ENCODE data around the gene RTKN. TPM values are rescaled to one million over a fixed set of nuclear protein-coding genes. Genes with fewer than 3 reads are reported as not detected.
A peak's percentile ranks its signal among the peaks of the same experiment; 100 is the strongest.

RTKN gene
- total RNA-seq, 2 donors from 2014 or later = 36.1 to 80.8 TPM

GRCh38 chr2:74393525-74393924, 48.2 kb downstream of the RTKN start:
- no peak for ATAC-seq
- 73 to 74% methylated on average over 1 of the region's 1 CpG for WGBS, 2 donors

GRCh38 chr2:74392449-74392743, 49.3 kb downstream of the RTKN start:
- ATAC-seq (no peak), DNase-seq (no peak)
- TF ChIP-seq CTCF (IDR thresholded peaks at IDR 0.05) (no peak), POLR2A (IDR thresholded peaks at IDR 0.05) (no peak)
- Histone ChIP-seq H3K4me3 (no peak overlapping the region), H3K4me1 (peaks cover 25% of the 10 kb centered on the region), H3K9me3 (no peaks in the 10 kb centered on the region), H3K27ac (no peak overlapping the region), H3K36me3 (replicated peaks in 1 of 2; ENCODE audit: insufficient read depth in 1 of 2, low read depth in 2 of 2) (no peaks in the 10 kb centered on the region), H3K27me3 (no peaks in the 10 kb centered on the region)
- intact Hi-C loops (cut with DNase I) = no loop called here
- 53 to 65% methylated on average over 13 of the region's 13 CpGs for WGBS, 2 donors

More at GRCh38 chr2:74393525-74393924, 48.2 kb downstream of the RTKN start:
- DNase-seq = no peak
- H3K4me3 ChIP-seq = no peak overlapping the region
- no peak for TF ChIP-seq CTCF (IDR thresholded peaks at IDR 0.05)
- no peak for TF ChIP-seq POLR2A (IDR thresholded peaks at IDR 0.05)
- H3K27me3 ChIP-seq = no peaks in the 10 kb centered on the region
- no peaks in the 10 kb centered on the region for H3K9me3 ChIP-seq
- H3K27ac ChIP-seq = no peak overlapping the region
- intact Hi-C loops (cut with DNase I) = no loop called here
- H3K4me1 ChIP-seq = peaks cover 25% of the 10 kb centered on the region
- H3K36me3 ChIP-seq (replicated peaks in 1 of 2; ENCODE audit: insufficient read depth in 1 of 2, low read depth in 2 of 2) = no peaks in the 10 kb centered on the region

- Histone ChIP-seq H3K36me3 (replicated peaks in 1 of 2; ENCODE audit: insufficient read depth in 1 of 2, low read depth in 2 of 2) (no peaks in the 10 kb centered on the region), H3K4me1 (peaks cover 25% of the 10 kb centered on the region), H3K9me3 (no peaks in the 10 kb centered on the region), H3K27me3 (no peaks in the 10 kb centered on the region), H3K4me3 (peak overlapping the region; percentile 90 to 98), H3K27ac (peak overlapping the region; percentile 84 to 93 (median 87))
- 1 to 4% methylated on average over 17 to 62 of the region's 62 CpGs for WGBS, 2 donors
- ATAC-seq (peak; percentile 94), DNase-seq (peak; percentile 93 to 95 (median 94))
- peak; percentile 96 to 98 (median 96) for TF ChIP-seq CTCF (IDR thresholded peaks at IDR 0.05)
- TF ChIP-seq POLR2A (IDR thresholded peaks at IDR 0.05) = peak in 2 of 3 donors; percentile 48 to 62
- intact Hi-C loops (cut with DNase I) = no loop called here
These were observed 49.9 kb downstream of the RTKN start for GRCh38 chr2:74391580-74392448.

GRCh38 chr2:74391209-74391579, 50.5 kb downstream of the RTKN start:
- peak overlapping the region; percentile 90 to 98 for H3K4me3 ChIP-seq
- DNase-seq = no peak
- intact Hi-C loops (cut with DNase I) = no loop called here
- peak; percentile 8 for ATAC-seq
- H3K27ac ChIP-seq = peak overlapping the region in 3 of 4 donors; percentile 86 to 93 (median 88)
- H3K4me1 ChIP-seq = peaks cover 25% of the 10 kb centered on the region
- WGBS, 2 donors = 0% methylated on average over 6 to 11 of the region's 11 CpGs
- TF ChIP-seq POLR2A (IDR thresholded peaks at IDR 0.05) (no peak), CTCF (IDR thresholded peaks at IDR 0.05) (no peak)
- H3K36me3 ChIP-seq (replicated peaks in 1 of 2; ENCODE audit: insufficient read depth in 1 of 2, low read depth in 2 of 2) = no peaks in the 10 kb centered on the region
- no peaks in the 10 kb centered on the region for H3K9me3 ChIP-seq
- no peaks in the 10 kb centered on the region for H3K27me3 ChIP-seq

- Histone ChIP-seq H3K36me3 (replicated peaks in 1 of 2; ENCODE audit: insufficient read depth in 1 of 2, low read depth in 2 of 2) (no peaks in the 10 kb centered on the region), H3K4me1 (peaks cover 25% of the 10 kb centered on the region), H3K27me3 (no peaks in the 10 kb centered on the region), H3K4me3 (no peak overlapping the region), H3K9me3 (no peaks in the 10 kb centered on the region), H3K27ac (no peak overlapping the region)
- TF ChIP-seq POLR2A (IDR thresholded peaks at IDR 0.05) (no peak), CTCF (IDR thresholded peaks at IDR 0.05) (no peak)
- DNase-seq (no peak), ATAC-seq (no peak)
- 60 to 61% methylated on average over 5 of the region's 5 CpGs for WGBS, 2 donors
- intact Hi-C loops (cut with DNase I) = no loop called here
These were observed 51.1 kb downstream of the RTKN start for GRCh38 chr2:74390606-74391005.
